ENCODE results near the gene PDE3A.
"Not testable (repeated sequence)": the region's sequence is repeated elsewhere in the genome, so short reads cannot be mapped to it uniquely, and the experiment has no call there.

The PDE3A gene

GRCh38 chr12:20375560-20375959, 7.2 kb downstream of the PDE3A start:
- no peak for DNase-seq

- peak in 1 of 5 experiments; percentile 6 for DNase-seq
Observed at GRCh38 chr12:20376984-20377383, 8.6 kb downstream of the PDE3A start.

- no peak for DNase-seq
Observed at GRCh38 chr12:20377750-20378149, 9.4 kb downstream of the PDE3A start.

GRCh38 chr12:20382117-20382516, 13.8 kb downstream of the PDE3A start:
- no peak for DNase-seq

- DNase-seq, result no peak
Observed at GRCh38 chr12:20383612-20384011, 15.3 kb downstream of the PDE3A start.

- DNase-seq, result not testable (repeated sequence)
Observed at GRCh38 chr12:20384836-20385235, 16.5 kb downstream of the PDE3A start.

- no peak for DNase-seq
Observed at GRCh38 chr12:20390846-20391245, 22.5 kb downstream of the PDE3A start.

GRCh38 chr12:20392339-20392738, 24.0 kb downstream of the PDE3A start:
- DNase-seq, result no peak

- no peak for DNase-seq
Observed at GRCh38 chr12:20393707-20394106, 25.4 kb downstream of the PDE3A start.

GRCh38 chr12:20395791-20396550, 27.6 kb downstream of the PDE3A start:
- DNase-seq, result no peak

- DNase-seq, result no peak
Observed at GRCh38 chr12:20398686-20399085, 30.3 kb downstream of the PDE3A start.

GRCh38 chr12:20400003-20400402, 31.7 kb downstream of the PDE3A start:
- DNase-seq, result no peak

- DNase-seq, result no peak
Observed at GRCh38 chr12:20403230-20403629, 34.9 kb downstream of the PDE3A start.

- DNase-seq, result no peak
Observed at GRCh38 chr12:20404576-20405346, 36.4 kb downstream of the PDE3A start.

- no peak for DNase-seq
Observed at GRCh38 chr12:20409607-20410377, 41.5 kb downstream of the PDE3A start.

GRCh38 chr12:20410734-20411133, 42.4 kb downstream of the PDE3A start:
- DNase-seq, result no peak

GRCh38 chr12:20411345-20411744, 43.0 kb downstream of the PDE3A start:
- no peak for DNase-seq

GRCh38 chr12:20415028-20415427, 46.7 kb downstream of the PDE3A start:
- no peak for DNase-seq

- DNase-seq, result no peak
Observed at GRCh38 chr12:20415641-20416040, 47.3 kb downstream of the PDE3A start.

GRCh38 chr12:20420557-20420956, 52.2 kb downstream of the PDE3A start:
- DNase-seq, result no peak

- no peak for DNase-seq
Observed at GRCh38 chr12:20421421-20421820, 53.1 kb downstream of the PDE3A start.

- DNase-seq, result no peak
Observed at GRCh38 chr12:20423557-20423956, 55.2 kb downstream of the PDE3A start.

- DNase-seq, result no peak
Observed at GRCh38 chr12:20424841-20425240, 56.5 kb downstream of the PDE3A start.
